HAP-1 (cell line): Measurements from ENCODE around the gene IGFBP2.

Experiments used
- DNase-seq, 2 experiments: peaks; one replicate each; pipeline ENCODE4 v3.0.0-alpha.2; 2016 to 2020; ENCODE audit warnings: low spot score in 2 of 2
- H3K27me3 ChIP-seq: fragments of 250-450 bp; sonication (Bioruptor Pico); 2 replicates; pipeline ENCODE4 v1.5.1; 2020; ENCODE audit warnings: low read depth, mild to moderate bottlenecking, moderate library complexity
- H3K36me3 ChIP-seq: fragments of 250-450 bp; sonication (Bioruptor Pico); replicated peaks from 2 replicates; pipeline ENCODE4 v1.5.1; 2020; ENCODE audit warnings: mild to moderate bottlenecking
- H3K4me1 ChIP-seq: fragments of 250-450 bp; sonication (Bioruptor Pico); 2 replicates; pipeline ENCODE4 v1.5.1; 2020; ENCODE audit warnings: mild to moderate bottlenecking
- H3K4me3 ChIP-seq: fragments of 250-450 bp; sonication (Bioruptor Pico); 2 replicates; pipeline ENCODE4 v1.5.1; 2020; ENCODE audit warnings: mild to moderate bottlenecking, moderate library complexity
- H3K9me3 ChIP-seq: fragments of 250-450 bp; sonication (Bioruptor Pico); 2 replicates; pipeline ENCODE4 v1.5.1; 2020; ENCODE audit warnings: mild to moderate bottlenecking, moderate library complexity
- in situ Hi-C: fragments of 300-500 bp; cut with MboI; formaldehyde crosslinking; loops from 3 replicates; pipeline ENCODE4 v1.14.3; 2020; ENCODE audit warnings: low sequenced_read_pairs, inconsistent platforms, mixed read lengths

The IGFBP2 gene

DNA sequence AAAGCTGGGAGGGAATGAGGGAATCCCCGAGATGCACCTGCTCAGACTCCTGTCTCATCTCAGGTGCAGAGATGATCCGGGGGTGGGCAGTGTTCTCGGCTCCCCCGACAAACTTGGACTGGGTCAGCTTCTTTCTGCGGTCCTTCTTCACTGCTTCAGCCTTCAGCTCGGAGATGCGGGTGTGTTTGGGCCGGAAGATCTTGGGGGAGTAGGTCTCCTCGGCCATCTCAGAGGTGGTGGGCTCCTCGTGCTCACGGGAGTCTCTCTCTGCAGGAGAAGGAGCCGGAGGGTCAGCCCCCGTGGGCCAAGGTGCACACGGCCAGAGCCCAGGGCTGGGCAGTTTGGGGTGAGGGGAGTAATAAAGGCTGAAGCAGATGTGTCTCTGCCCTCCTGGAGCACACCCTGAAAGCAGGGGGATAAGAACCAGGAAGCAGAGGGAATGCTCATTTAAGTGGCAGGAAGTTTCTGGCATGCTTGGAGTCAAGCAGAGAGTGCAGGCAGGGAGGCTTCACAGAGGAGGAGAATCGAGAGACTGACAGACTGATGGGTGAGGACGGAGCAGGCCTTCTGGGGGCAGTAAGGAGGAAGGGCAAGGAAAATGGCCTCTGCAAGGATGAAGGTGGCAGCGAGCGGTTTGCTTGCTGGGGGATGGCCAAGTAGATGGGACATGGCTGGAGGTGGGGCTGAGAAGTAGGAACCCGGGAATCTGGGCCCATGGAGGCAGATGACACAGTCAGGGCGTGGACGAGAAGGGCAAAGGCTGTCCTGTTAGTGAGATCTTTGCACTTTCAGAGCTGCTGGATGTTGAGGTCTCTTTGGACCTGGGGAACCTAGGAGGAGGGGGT, 45.8 kb downstream of the IGFBP2 start:
- Histone ChIP-seq H3K4me1 (no peaks in the 10 kb centered on the region), H3K27me3 (no peaks in the 10 kb centered on the region), H3K36me3 (no peaks in the 10 kb centered on the region), H3K4me3 (no peak overlapping the region), H3K9me3 (no peaks in the 10 kb centered on the region)
- no peak for DNase-seq
- in situ Hi-C loops = no loop called here

DNA sequence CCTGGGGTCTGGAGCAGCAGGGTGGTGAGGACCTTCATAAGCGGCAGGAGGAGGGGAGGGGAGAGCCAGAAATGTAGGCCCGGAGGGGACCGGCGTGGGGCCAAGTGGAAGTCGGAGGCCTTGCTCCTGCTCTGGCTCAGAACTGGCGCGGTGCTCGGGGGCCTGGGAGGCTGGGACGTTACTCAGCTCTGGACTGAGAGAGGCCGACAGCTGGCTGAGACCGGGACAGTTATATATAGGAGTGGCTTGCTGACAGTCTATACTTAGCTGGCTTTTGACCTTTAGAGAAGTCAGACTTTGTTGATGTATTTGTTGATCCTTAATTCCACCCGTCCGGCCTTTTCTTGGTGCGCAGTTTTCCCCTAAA, 46.4 kb downstream of the IGFBP2 start:
- in situ Hi-C loops = loop anchor here (5.0 kb wide), 1 partner anchor 1033 kb away; no protein-coding TSS in a partner anchor
- H3K36me3 ChIP-seq = no peaks in the 10 kb centered on the region
- H3K9me3 ChIP-seq = no peaks in the 10 kb centered on the region
- H3K4me1 ChIP-seq = no peaks in the 10 kb centered on the region
- H3K27me3 ChIP-seq = no peaks in the 10 kb centered on the region
- H3K4me3 ChIP-seq = no peak overlapping the region
- no peak for DNase-seq

GRCh38 chr2:216680951-216681629, 47.9 kb downstream of the IGFBP2 start:
- in situ Hi-C loops = loop anchor here (5.0 kb wide), 1 partner anchor 1031 kb away; no protein-coding TSS in a partner anchor
- H3K4me3 ChIP-seq = no peak overlapping the region
- H3K9me3 ChIP-seq = no peaks in the 10 kb centered on the region
- H3K27me3 ChIP-seq = no peaks in the 10 kb centered on the region
- DNase-seq = no peak
- no peaks in the 10 kb centered on the region for H3K36me3 ChIP-seq
- H3K4me1 ChIP-seq = no peaks in the 10 kb centered on the region

DNA sequence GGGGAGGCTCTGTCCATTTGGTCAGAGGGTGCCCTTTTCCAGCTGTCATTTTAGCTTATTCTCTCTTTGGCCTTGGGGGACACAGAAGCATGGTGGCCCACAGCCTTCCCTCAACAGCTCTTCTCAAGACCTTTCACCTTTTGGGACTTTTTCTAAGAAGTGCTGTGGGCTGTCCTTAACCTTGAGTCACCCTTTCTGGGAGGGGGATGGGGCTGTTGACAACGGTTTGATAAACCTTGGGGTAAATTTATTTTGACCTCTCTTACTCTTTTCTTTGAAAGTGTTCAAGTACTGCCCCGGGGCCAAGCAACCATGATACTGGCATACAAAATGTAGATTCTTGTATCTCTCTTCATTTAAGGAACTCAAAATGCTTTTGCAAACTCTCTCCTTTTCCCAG, 48.5 kb downstream of the IGFBP2 start:
- DNase-seq = no peak
- Histone ChIP-seq H3K36me3 (no peaks in the 10 kb centered on the region), H3K4me3 (no peak overlapping the region), H3K27me3 (no peaks in the 10 kb centered on the region), H3K9me3 (no peaks in the 10 kb centered on the region), H3K4me1 (no peaks in the 10 kb centered on the region)
- in situ Hi-C loops = loop anchor here (5.0 kb wide), 1 partner anchor 1031 kb away; no protein-coding TSS in a partner anchor

DNA sequence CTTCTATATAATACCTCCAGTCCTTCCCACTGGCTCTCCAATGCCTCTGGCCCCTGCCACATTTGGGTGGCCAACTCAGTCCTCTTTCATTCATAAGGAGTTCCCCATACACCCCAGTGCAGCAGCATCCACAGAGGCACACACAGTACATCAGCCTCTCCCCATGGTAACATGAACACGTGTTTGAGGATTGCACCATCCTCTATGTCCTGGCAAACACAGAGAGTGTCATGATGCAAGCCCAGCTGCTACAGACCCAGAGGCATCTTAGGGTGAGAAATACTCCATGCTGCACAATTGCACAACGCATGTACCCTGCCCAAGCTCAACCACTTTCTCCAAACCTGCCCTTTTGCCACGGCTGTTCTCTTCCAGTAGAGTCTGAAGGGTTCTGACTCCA, 50.6 kb downstream of the IGFBP2 start:
- in situ Hi-C loops = loop anchor here (5.0 kb wide), 1 partner anchor 1028 kb away; no protein-coding TSS in a partner anchor
- no peaks in the 10 kb centered on the region for H3K36me3 ChIP-seq
- H3K27me3 ChIP-seq = no peaks in the 10 kb centered on the region
- H3K4me3 ChIP-seq = no peak overlapping the region
- H3K4me1 ChIP-seq = no peaks in the 10 kb centered on the region
- DNase-seq = no peak
- no peaks in the 10 kb centered on the region for H3K9me3 ChIP-seq

GRCh38 chr2:216685327-216685875, 52.2 kb downstream of the IGFBP2 start:
- in situ Hi-C loops = no loop called here
- Histone ChIP-seq H3K4me1 (no peaks in the 10 kb centered on the region; the same call in 1 of the 2 replicates), H3K36me3 (no peaks in the 10 kb centered on the region), H3K27me3 (no peaks in the 10 kb centered on the region), H3K9me3 (no peaks in the 10 kb centered on the region), H3K4me3 (no peak overlapping the region)
- DNase-seq = no peak

DNA sequence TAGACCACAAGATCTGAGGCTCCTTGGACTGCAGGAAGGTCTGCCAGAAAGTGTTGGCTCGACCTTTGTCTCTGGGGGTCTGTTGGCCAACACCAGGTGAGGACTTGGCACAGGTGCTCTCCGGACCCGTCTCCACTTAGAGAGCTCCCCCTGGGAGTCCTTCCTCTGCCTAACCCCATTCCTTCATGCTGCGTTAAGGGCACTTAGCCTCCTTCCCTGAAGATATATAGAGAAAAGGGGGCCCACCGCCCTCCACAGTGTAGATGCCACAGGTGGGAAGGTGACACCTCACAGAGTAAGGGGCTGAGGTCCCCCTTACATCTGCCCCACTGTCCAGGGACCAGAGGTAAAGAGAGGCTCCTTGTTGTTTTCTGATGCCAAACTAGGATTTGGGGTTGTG, 53.9 kb downstream of the IGFBP2 start:
- H3K9me3 ChIP-seq = no peaks in the 10 kb centered on the region
- in situ Hi-C loops = no loop called here
- no peaks in the 10 kb centered on the region for H3K36me3 ChIP-seq
- DNase-seq = no peak
- H3K4me3 ChIP-seq = no peak overlapping the region
- no peaks in the 10 kb centered on the region for H3K27me3 ChIP-seq
- peaks cover 7% of the 10 kb centered on the region for H3K4me1 ChIP-seq

GRCh38 chr2:216687646-216688045, 54.4 kb downstream of the IGFBP2 start:
- peak in 1 of 2 experiments; percentile 70 for DNase-seq
- H3K4me1 ChIP-seq = peaks cover 11% of the 10 kb centered on the region
- no peak overlapping the region for H3K4me3 ChIP-seq
- H3K36me3 ChIP-seq = no peaks in the 10 kb centered on the region
- H3K9me3 ChIP-seq = no peaks in the 10 kb centered on the region
- in situ Hi-C loops = no loop called here
- H3K27me3 ChIP-seq = no peaks in the 10 kb centered on the region

DNA sequence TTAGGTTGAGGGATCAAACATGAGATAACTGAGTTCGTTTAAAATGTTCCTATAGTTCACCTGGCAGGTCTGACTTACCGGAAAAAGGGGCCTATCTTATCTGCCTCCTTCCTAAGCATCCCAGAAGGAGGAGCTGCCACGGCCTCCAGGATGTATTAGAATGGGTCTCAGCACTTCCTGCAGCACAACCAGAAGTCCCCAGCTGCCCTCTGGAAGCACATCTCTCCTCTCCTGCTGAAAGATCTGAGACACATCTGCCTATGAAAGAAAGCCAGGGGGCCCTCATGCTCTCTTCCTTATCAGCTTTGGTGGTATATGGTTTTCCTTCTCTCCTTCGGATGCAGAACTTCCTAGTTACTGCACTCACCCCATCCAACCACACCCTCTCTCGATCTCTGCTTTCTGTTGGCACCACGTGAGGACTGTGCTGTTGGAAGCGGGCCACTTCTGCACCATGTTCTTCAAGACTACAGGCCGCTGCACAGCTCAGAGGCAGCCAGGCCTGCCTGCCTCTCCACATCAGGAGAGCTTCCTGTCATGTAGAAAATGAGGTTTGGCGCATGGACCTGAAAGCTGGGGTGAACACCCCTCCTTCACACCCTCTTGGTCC, 55.6 kb downstream of the IGFBP2 start:
- no peak overlapping the region for H3K4me3 ChIP-seq
- H3K9me3 ChIP-seq = no peaks in the 10 kb centered on the region
- DNase-seq = no peak
- H3K36me3 ChIP-seq = no peaks in the 10 kb centered on the region
- H3K27me3 ChIP-seq = no peaks in the 10 kb centered on the region
- in situ Hi-C loops = no loop called here
- H3K4me1 ChIP-seq = peaks cover 13% of the 10 kb centered on the region

- Histone ChIP-seq H3K4me1 (peaks cover 18% of the 10 kb centered on the region), H3K27me3 (no peaks in the 10 kb centered on the region), H3K4me3 (no peak overlapping the region), H3K36me3 (no peaks in the 10 kb centered on the region), H3K9me3 (no peaks in the 10 kb centered on the region)
- DNase-seq = no peak
- in situ Hi-C loops = no loop called here
These were observed 56.2 kb downstream of the IGFBP2 start for GRCh38 chr2:216689397-216689796.

DNA sequence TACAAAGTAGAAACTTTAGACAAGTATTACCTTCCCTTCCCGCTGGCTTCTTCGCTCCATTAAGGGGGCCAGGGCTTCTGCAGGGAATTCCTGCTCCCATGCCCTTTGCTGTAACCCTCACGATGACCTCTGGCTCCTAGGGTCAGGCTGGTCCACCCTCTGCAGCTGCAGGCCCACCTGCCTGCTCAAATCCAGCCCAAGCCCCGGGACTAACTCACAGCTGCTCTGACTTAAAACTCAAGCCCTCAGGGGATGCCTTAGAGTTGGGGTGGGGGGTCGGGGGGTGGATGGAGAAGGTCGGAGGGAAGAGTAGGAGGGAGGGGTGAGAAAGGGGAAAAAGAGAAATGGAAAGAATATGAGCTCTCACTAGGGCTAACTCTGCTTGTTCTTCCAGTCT, 57.2 kb downstream of the IGFBP2 start:
- Histone ChIP-seq H3K9me3 (no peaks in the 10 kb centered on the region), H3K27me3 (no peaks in the 10 kb centered on the region), H3K4me1 (peaks cover 28% of the 10 kb centered on the region), H3K36me3 (no peaks in the 10 kb centered on the region), H3K4me3 (no peak overlapping the region)
- DNase-seq = no peak
- in situ Hi-C loops = loop anchor here (5.0 kb wide), 1 partner anchor 822 kb away; no protein-coding TSS in a partner anchor

DNA sequence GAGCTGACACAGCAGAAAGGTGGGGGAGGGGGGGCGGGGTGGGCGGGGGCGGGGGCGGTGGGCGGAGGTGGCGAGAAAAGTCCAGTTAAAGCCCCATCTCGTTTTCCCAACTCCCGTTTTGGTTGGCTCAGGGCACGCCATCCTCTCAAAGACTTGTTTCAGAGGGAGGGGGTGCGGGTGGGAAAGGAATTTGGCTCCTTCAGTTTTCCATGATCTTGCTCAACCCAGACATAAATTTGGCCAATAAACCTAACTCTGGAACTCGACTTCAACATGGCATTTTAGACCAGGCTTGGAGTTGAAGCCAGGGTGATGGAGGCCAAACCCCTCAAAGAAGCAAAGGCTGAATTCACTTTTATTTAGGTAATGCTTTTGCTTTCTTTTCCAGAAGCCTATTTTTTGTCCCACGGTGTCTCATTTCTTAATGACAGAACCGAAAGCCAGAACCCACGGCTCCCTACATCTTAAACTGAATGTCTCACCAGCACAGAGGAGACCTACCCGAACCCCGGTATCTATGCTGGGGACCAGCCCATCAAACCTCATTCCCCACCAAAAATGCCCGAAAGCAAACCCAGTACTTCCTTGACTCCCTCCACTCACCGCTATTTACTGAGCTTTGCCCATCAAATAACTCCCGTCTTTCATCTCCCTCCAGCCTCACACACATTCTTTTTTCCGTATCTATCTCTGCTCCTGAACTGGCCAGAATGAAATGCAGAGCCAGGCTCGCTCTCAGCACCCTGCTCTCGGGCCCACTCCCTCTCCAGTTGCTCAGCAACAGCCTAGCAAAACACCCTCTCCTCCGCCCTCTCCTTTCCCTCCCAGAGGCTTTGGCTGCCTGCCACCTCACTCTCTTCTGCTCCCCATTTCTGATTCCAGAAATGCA, 57.9 kb downstream of the IGFBP2 start:
- no peaks in the 10 kb centered on the region for H3K27me3 ChIP-seq
- peak overlapping the region; percentile 8 for H3K4me3 ChIP-seq
- H3K4me1 ChIP-seq = peaks cover 34% of the 10 kb centered on the region
- H3K36me3 ChIP-seq = no peaks in the 10 kb centered on the region
- H3K9me3 ChIP-seq = no peaks in the 10 kb centered on the region
- DNase-seq = peak; percentile 88 to 91
- in situ Hi-C loops = loop anchor here (5.0 kb wide), 1 partner anchor 821 kb away; no protein-coding TSS in a partner anchor
